NCI-H2107 (cell line): Measurements from ENCODE around the gene LAMB4.
A peak's percentile ranks its signal among the peaks of the same experiment; 100 is the strongest.

Experiments
- DNase-seq: peaks from one replicate; lab custom pipeline; 2025; lab: John Stamatoyannopoulos, UW

LAMB4 gene

DNA sequence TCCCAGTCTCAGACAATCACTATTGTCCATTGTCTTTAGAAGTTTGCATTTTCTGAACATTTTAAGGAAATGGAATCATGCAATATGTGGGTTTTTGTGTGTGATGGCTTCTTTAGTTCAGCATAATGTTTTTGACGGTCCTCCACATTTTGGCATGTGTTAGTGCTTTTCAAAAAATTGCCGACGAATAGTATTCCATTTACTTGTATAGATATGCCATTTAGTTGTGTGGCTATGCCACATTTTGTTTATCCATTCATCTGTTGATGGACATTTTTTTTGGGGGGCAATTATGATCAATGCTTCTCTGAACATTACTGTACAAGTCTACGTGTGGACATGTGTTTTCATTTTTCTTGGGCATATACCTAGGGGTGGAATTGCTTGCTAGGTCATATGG is 12.0 kb upstream of the LAMB4 start:
- DNase-seq, result no peak

DNA sequence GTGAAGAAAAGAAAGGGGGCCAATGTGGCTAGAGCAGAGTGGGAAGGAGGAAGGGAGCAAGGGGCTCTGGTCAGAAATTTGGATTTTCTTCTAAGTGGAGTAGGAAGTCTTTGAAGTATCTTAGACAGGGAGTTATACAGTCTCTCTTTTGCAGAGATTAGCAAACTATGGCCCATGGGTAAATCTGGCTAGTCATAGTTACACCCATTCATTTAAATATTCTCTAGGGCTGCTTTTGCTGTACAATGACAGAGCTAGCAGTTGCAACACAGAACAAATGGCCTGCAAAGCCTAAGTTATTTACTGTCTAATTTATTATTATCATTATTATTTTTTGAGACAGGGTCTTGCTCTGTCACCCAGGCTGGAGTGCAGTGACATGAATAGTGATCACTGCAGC is 10.5 kb upstream of the LAMB4 start:
- DNase-seq, result no peak

DNA sequence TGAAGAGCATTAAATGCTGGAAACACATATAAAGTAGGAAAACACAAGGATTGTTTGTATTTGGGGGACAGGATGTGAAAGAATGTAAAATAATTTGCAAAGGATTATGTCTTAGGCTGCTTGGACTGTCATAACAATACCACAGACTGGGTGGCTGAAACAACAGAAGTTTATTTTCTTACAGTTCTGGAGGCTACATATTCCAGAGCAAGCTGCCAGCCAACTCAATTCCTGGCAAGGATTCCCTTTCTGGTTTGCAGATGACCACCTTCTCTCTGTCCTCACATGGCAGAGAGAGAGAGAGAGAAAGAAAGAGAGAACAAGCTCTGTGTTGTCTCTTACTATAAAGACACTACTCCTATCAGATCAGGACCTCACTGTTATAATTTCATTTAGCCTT is 8.8 kb upstream of the LAMB4 start:
- no peak for DNase-seq

DNA sequence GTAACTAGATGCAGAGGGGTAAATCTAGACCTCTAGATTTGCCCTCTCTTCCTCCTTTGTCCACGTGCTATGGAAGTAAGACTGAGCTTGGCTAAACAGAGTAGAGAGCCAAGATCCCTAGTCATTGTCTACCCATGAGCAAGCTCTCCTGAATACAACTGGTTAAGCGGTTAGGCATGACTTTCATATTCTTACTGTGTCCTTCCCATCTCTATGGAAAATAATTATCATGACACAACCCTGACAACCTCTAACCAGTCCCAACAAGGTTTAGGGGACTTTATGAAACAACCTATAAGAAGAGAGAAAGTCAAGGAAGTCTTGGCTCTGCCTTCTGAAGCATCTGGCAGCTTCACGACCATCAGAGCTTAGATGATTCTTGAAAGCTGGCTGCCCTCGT is 7.8 kb upstream of the LAMB4 start:
- no peak for DNase-seq

DNA sequence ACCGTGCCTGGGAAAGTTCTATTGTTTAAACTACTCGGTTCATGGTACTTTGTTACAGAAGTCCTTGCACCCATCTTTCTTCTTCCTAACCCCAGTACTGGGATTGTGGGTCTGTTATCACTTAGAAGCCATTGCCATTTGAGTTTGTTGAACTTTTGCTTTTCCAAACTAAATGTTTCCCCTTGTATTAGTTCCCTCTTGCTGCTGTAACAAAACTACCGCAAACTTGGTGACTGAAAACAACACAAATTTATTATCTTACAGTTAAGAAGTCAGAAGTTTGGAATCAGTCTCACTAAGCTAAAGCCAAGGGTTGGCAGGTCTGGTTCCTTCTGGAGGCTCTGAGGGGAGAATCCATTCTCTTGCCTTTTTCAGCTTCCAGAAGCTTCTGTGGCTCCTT is 6.9 kb upstream of the LAMB4 start:
- DNase-seq, result no peak

DNA sequence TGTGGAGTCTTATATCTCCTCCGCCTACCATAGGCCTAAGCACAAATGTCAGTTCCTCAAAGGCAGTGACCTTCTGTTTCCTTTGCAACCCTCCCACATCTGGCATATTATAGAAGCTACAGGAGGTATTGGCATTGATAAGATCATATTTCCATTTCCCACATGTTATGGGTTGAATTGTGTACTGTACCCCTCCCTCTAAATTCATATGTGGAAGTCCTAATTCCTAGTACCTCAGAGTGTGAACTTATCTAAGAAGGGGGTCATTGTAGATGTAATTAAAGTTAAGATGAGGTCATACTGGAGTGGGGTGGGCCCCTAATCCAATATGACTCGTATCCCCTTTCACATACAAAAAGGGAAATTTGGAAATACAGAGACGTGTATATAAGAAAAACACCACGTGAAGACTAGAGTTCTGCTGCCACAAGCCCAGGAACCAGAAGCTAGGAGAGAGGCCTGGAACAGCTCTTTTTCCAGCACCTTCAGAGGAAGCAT is 6.1 kb upstream of the LAMB4 start:
- no peak for DNase-seq

DNA sequence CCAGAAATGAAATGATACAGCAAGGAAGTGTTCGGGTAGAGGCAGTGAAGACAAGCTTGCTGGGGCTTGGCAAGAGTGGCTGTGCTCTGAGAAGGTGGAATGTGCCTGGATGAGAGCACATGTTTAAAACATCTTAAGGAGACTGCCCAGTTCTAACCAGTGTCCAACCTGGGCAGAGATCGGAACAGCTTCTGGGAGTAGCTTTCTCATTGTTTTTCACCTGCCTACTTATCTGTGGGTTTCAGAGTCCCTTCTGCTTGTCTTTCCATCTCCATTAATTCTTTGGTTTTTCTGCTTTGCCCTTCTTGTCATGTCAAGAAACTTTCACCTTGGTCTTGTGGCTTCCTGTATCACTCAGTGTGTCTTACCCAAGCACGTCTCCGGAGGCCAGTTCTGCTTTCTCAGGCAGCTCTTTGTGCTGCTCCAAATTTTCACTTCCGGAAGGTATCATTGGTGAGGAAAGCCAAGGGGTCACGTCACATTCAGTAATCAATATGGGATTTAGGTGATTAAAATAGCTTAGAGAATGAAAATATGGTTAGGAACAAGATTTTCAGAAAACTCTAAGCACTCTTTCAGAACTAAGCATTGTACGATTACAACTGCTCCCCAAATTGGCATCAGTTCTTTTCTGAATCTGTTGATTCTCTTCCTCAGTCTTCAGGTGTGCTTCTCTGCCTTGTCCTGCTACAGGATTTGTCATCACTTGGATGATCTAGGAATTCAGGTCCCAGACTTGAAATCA is 5.5 kb upstream of the LAMB4 start:
- no peak for DNase-seq

DNA sequence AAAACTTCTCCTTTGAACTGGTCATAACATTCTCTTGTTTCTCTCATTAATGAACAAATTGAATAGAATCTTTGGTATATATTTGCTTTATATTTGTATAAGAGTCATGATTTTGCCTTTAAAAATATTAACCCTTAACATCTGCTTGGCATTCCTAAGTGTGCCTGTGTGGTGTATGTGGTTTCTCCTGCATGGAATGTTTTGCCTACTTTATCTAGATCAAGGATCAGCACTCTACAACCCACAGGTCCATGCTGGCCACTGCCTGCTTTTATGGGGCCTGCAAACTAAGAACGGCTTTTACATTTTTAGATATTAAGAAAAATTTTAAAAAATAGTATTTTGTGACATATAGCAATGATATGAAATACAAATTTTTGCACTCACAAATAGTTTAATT is 4.3 kb upstream of the LAMB4 start:
- no peak for DNase-seq

DNA sequence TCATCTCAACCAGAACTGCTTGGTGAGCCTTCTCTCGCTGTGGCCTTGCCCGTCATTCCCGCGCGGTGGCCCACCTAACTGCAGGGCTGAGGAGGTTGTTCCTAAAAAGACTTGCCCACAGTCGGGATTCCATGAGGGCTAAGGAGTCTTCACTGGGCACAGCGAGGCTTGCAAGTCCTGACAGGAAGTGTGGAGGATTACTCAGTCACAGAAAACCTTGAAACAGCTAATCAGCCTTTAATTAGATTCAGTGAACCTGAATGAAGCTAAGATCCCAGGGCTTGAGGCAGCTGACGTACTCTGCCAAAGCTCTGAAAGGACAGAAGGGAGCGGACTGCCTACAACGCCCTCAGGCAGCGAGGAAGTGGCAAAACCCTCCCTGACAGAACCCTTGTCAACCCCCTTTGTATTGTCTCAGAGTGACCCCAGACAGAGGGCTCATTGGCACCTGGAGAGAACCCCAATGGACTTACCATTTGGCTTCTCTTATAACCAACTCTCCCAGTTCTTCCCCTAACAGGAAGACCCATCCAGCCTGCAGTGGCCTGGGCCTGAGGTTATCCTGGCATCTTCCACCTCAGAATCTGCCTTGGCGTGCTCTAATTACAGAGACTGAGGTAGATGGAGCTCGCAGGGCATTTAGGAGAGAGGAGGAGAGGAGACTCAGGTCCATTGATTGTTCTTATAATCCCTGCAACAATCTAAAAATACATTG is 2.5 kb upstream of the LAMB4 start:
- DNase-seq, result no peak

DNA sequence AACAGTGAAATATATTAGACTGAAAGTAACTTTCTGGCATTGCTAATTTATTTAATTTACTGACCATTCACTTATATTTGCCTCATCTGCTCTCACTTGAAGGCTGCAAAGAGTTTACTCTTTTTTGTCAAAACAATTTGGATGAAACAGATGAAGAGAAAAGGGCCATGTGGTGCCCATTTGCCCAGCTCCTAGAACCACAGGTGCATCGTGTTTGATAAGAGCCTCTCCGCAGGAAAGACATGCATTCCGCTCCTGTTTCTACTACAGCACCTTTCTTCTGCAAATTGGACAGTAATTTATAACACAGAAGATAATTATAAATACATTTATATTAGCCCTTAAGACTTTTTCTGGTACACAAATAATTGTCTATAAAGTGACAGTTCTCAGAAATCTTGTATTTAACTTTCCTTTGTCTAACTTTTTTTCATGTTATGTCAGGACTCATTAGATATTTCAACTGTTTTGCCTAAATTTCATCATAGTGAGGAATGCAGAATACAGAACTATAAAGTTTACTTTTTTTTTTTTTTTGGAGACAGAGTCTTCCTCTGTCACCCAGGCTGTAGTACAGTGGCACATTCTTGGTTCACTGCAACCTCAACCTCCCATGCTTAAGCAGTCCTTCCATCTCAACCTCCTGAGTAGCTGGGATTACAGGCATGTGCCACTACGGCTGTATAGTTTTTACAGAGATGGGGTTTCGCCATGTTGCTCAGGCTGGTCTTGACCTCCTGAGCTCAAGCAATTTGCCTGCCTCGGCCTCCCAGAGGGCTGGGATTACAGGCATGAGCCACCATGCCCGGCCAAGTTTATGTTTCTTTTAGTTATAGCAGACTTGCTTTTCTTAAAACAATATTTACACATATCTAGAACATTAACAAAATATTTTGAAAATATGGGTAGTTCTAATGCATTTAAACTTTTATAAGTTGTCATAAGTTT is 869 bp downstream of the LAMB4 start:
- DNase-seq, result no peak

DNA sequence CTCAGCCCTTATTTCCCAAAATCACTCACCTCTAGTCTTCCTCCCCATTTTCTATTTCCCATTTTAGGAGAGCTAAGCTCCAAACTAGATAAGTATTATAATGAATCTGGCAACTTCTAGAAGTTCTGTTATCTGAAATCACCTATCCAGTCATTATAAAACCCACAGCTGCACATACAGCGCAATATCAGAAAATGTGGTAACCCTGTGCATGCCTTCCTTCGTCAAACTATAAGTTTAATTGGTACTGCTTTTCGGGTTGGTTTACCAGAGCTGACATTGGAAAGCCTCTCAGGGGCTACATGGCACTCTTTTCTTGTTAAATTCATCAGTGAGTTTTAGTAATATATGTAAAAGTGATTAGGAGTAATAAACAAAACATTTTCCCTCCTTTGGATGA is 1.6 kb downstream of the LAMB4 start:
- no peak for DNase-seq

DNA sequence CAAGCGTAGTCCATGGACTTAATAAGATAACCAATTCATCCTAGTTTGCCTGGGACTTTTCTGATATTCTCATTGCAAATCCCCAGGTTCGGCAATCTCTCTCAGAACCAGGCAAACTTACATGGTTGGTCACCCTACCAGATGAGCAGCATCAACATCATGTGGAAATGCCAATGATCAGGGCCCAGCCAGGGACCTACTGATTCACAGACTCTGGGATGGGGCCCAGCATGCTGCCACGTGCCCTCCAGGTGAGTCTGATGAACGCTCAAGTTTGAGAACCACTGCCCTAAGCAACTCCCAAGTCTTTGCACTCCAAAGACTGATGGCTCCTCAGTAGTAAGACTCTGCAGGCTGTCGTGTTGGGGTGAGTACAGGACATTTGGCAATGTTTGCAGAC is 2.7 kb downstream of the LAMB4 start:
- DNase-seq, result no peak

DNA sequence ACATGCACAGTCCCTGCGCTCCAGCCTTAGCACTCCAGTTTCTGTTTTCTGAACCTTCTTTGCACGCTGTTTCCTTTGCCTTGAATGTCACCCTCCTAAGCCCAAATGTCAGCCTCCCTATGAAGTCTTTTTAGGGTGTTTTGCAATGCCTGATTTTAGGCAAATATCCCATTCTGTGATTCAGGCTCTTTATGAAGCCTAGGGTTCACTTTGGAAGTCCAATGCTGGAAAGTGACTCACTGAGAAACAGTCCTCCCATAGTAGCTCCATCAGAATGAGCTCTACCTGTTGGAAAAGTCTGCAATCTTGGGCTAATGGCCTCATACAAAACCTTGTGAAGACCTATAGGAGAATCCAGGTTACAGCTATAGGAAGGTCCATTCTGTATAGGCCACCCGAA is 5.3 kb downstream of the LAMB4 start:
- no peak for DNase-seq

DNA sequence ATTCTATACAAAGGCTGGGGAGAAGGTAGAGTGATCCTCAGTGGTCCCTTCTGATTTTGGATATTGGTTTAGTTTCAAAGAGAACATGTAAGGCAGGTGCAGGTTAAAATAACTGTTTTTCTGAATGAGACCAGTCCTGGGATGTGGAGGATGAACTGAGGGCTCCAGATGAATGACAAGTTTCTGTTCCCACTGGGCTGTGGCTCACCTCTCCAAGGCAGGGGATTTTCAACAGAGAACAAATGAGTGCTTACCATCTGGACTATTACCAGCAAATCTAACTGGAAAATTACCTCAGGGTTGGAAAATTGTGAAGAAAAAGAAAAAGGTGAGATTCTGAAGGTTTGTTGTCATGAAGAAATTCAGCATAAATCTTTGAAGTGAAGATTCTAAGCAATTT is 8.0 kb downstream of the LAMB4 start:
- no peak for DNase-seq

DNA sequence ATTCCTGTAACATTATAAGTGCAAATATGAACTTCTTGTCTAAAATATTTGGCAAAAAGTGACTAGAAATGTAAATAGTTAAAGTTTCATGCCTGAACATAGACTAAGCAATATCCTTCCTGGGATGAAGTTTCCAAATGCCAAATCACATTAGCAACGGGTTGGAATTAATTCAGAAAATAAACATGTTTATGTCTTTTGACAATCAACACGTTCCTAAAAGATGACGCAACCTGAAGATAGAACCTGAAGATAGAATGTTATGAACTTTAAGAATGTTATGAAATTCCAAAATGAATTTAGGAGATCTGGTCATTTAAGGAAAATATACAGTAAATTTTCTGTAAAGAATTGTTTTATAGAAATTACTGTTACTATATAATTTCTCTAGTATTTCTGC is 9.2 kb downstream of the LAMB4 start:
- no peak for DNase-seq

DNA sequence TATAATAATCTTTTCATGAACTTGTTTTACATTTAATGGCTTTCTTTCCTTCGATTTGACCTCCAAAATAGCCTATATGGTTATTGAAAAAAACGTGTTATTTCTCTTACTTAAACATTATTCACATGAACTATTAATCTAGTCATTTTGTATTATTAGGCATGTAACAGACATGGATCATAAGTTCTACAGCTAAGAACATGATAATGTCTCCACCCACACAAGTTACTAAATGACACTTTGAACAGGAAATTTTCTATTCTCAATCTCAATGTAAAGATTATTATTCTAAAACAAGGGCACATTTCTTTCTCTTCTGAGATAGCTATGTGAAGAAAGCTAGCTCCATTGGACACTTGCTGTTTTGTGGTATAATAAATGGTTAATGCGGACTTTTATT is 10.0 kb downstream of the LAMB4 start:
- DNase-seq, result no peak

DNA sequence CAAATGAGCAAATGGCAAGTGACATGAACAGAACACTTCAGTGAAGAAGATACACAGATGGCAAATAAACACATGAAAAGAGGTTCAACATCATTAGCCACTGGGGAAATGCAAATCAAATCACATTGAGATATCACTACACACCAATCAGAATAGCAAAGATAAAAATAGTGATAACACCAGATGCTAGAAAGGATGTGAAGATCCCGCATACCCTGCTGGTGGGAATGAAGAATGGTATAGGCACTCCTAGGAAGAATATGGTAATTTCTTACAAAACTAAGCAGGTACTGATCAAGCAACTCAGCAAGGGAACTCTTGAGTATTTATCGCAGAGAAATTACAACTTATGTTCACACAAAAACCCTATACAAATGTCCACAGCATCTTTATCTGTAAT is 11.2 kb downstream of the LAMB4 start:
- no peak for DNase-seq

DNA sequence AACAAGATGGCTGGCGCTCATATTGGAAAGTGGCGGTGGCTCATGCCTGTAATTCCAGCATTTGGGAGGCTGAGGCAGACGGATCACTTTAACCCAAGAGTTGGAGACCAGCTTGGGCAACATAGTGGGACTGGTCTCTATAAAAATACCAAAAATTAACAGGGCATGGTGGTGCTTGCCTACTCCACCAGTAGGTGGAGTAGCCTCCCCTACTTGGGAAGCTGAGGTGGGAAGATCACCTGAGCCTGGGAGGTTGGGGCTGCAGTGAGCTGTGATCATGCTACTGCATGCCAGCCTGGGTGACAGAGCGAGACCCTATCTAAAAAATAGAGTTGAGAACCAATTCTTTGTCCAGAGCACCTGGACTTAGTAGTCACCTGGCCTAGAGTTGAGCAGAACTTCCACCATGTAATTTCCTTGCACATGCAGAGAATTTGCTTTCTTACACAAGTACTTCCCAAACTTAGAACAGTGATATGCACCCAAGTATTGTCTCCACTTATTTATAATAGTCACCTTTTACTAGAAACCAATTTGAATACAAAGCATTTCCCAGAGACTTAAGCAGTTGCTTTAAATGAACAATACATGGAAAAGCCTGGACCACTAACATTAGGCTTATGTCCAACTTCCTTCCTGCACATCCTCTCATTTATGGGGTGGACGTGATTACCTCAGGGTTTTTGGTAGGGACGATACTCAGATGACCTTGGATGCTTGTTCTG is 15.9 kb downstream of the LAMB4 start:
- peak; percentile 49 for DNase-seq

DNA sequence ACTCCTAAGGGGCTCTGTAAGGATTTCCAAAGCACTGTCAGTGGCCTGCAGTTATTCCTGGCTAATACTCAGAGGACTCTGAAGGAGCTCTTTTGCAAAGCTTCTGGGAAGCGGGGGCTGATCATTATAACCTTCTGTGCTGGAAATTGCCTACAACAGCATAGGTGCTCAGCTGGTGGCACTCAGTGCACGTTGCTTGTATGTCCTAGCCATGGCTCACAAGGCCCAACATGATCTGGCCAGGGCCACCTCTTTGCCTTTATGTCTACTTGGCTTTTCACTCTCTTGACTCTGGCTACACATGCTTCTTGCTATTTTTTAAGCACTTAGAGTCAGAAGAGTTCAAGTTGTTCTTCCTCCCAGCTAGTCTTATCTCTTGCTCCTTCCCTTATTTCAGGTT is 17.5 kb downstream of the LAMB4 start:
- DNase-seq, result no peak

DNA sequence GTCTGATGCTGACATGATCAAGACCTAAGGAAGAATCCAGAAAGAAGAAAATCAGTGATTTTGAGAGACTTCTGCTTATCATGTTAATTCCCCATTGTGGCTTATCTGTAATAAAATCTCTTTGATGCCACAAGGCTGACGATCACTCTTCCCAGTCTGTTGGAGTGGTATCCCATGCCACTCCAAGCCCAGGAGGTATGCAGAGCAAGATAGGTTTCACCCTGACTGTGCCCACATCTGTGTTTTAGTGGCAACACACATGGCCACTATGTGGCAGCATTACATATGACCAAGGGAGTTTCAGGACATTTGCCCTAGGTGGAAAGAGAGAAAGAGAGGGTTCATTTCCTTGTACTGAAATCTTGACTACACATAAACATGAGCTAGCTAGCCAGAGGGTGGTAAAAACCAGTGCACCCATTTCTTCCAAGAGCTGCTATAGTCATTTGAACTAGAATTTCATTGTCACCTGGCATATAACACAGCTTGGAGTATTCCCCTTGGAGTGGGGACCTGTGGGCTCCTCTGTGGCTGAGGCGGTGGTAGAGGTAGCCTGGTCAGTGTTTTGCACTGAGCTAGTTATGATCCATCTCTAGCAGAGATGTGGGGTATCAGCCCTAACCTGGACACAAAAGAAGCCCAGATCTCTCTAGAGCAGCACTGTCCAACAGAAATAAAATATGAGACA is 20.8 kb downstream of the LAMB4 start:
- DNase-seq, result peak; percentile 30

DNA sequence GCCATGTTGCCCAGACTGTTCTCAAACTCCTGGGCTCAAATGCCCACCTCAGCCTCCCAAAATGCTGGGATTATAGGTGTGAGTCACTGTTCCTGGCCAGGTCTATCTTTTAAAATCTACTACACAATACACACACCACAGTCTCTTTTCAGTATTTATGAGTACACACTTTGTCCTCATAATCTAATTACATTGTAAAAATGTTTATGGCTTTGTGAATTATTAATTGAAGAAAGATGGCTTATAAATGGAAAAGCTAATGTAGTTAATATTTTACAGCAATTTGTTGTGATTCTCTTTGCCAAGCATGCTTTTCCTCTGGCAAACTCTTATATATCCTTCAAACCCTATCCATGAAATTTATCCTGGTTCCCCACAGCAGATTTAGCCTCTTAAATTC is 22.0 kb downstream of the LAMB4 start:
- no peak for DNase-seq
